22Rv1 (cell line): ENCODE data around the gene ESRRA.

Source experiments
- CTCF ChIP-seq: fragments of 450-650 bp; IDR thresholded peaks from 2 replicates; pipeline ENCODE4 v1.5.1; 2017; ENCODE audit warnings: mild to moderate bottlenecking
- ZFX ChIP-seq: fragments of 450-650 bp; IDR thresholded peaks from 2 replicates; pipeline ENCODE4 v1.6.1; 2017; ENCODE audit warnings: antibody characterized with exemption, borderline replicate concordance

- no peak for TF ChIP-seq CTCF
- no peak for TF ChIP-seq ZFX
Observed at GRCh38 chr11:64267207-64267945, 37.9 kb upstream of the ESRRA start.
